22Rv1 (cell line): ENCODE results near the gene FNDC3A.
A peak's percentile ranks its signal among the peaks of the same experiment; 100 is the strongest.

Experiments
- H3K27ac ChIP-seq: fragments of 450-650 bp; 2 replicates; pipeline ENCODE4 v1.5.1; 2017
- ZFX ChIP-seq: fragments of 450-650 bp; IDR thresholded peaks from 2 replicates; pipeline ENCODE4 v1.6.1; 2017; ENCODE audit warnings: antibody characterized with exemption, borderline replicate concordance
- TF ChIP-seq, protein P1 (sequence below): fragments of 450-650 bp; IDR thresholded peaks from 2 replicates; pipeline ENCODE4 v1.5.1; 2017; ENCODE audit warnings: mild to moderate bottlenecking

The FNDC3A gene

DNA sequence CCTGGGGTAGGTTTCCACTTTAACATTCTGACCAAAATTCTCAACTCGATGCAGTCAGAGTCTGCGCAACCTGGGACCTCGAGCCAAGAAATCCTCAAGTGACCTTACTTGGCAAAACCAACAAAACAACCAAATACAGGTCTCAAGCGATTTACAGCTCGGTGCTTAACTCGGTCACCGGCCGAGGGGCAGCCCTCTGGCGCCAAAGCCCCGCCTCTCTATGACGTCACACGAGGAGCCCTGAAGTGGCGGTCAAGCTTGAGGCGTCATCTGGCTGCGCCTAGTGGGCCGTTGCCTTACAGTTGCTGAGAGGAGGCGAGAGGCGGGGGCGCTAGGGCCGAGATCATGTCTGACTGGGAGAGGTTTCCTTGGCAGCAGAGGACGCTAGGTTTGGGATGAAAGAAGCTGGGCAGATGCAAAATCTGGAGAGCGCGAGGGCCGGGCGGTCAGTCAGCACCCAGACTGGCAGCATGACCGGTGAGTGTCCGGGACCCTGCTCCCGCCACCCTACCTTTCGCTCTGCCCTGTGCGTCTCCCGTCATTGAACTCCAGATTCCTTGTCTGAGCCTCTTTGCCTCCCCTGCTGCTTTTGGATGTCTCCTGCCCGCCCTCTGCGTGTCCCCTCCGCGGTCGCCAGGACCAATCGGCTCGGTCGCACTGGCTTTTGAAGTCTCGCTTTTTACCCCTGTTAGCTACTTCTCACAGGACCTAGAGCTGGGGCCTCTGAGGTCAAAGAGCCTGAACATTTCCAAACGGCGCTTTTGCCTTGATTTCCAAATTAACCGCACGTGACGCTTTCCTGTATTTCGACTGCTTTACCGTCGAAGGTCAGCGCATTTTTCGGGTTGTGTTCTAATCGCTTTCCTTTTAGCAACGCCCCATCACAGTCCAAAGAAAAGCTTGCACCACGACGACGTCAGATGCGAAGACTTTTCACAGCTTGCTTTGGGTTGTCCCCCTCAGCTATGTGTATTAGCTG, 272.2 kb downstream of the FNDC3A start, which contains the start of gene CDADC1:
Gene CDADC1 (plus strand): TSS at position 283 of the 979 bp plus-strand sequence. CDS start 113 bp downstream, at position 396.
- TF ChIP-seq, protein P1, sequence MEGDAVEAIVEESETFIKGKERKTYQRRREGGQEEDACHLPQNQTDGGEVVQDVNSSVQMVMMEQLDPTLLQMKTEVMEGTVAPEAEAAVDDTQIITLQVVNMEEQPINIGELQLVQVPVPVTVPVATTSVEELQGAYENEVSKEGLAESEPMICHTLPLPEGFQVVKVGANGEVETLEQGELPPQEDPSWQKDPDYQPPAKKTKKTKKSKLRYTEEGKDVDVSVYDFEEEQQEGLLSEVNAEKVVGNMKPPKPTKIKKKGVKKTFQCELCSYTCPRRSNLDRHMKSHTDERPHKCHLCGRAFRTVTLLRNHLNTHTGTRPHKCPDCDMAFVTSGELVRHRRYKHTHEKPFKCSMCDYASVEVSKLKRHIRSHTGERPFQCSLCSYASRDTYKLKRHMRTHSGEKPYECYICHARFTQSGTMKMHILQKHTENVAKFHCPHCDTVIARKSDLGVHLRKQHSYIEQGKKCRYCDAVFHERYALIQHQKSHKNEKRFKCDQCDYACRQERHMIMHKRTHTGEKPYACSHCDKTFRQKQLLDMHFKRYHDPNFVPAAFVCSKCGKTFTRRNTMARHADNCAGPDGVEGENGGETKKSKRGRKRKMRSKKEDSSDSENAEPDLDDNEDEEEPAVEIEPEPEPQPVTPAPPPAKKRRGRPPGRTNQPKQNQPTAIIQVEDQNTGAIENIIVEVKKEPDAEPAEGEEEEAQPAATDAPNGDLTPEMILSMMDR = no peak
- TF ChIP-seq ZFX = no peak
- H3K27ac ChIP-seq = peak within 1 kb of the TSS; percentile 70

DNA sequence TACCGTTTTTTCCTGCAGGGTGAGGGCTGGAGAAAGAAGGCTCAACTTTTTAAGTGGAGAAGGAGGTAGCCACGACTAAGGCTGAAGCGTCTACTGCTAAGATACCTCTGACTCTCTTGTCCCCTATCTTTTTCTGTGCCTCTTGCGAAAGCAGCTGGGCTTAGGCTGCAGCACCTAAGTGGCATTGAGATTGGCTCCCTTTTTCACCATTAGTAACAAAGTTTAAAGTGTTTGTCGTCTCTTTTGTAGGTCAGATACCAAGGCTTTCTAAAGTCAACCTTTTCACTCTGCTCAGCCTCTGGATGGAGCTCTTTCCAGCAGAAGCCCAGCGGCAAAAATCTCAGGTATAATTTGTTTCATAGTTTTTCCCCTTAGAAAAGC, 272.9 kb downstream of the FNDC3A start:
- TF ChIP-seq ZFX = no peak
- TF ChIP-seq, protein P1 = peak; percentile 22; the same call in 1 of the 2 replicates
- H3K27ac ChIP-seq = peak overlapping the region; percentile 70

DNA sequence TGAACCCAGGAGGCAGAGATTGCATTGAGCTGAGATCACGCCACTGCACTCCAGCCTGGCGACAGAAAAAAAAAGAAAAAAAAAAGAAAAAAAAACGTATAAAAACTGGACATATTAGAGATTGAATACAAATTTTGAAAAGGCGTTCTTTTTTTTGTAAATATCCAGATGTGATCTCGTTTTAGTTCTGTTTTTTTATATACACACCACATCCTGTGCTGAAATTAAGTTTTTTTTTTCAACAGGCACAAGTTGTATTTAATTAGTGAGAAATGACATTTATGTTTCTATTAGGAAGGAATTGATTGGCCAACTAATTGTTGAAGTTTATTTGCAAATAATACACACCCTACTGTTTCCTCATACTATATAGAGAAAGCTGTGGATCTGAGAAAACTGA, 275.6 kb downstream of the FNDC3A start:
- TF ChIP-seq ZFX = no peak
- TF ChIP-seq, protein P1 = no peak
- no peak overlapping the region for H3K27ac ChIP-seq

DNA sequence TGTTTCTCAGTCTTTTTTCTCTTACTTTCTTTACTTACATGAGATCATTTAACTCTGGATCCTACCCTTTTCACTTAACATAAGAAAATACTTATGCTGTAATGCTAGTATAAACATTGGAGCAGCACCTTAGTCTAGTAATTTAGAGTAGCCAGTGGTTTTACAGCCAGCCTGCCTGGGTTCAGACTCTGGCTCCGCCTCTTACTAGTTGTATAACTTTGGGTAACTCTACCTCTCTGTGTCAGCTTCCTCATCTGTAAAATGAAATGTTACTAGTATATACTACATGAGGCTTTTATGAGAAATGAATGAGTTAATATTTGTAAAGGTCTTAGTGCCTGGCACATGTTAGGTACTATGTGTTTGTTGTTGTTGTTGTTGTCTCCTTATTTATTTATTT, 277.6 kb downstream of the FNDC3A start:
- TF ChIP-seq, protein P1 = no peak
- TF ChIP-seq ZFX = no peak
- no peak overlapping the region for H3K27ac ChIP-seq

DNA sequence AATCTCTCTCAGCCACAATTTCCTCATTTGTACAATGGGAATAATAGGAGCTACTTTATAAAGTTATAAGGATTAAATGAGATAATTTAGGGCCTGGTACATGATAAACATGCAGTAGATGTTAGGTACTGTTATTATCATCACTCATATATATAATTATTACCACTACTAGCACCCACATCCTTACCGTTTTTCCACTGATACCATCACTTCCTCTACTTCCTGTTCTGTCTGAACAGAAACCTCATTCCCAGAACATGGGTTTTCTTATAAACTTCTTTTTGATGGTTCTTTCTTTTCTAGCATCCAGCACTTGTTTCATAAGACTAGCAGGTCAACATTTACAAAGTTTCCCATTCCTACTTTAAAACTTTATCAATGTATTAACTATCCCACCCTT, 278.3 kb downstream of the FNDC3A start:
- TF ChIP-seq ZFX = no peak
- H3K27ac ChIP-seq = no peak overlapping the region

DNA sequence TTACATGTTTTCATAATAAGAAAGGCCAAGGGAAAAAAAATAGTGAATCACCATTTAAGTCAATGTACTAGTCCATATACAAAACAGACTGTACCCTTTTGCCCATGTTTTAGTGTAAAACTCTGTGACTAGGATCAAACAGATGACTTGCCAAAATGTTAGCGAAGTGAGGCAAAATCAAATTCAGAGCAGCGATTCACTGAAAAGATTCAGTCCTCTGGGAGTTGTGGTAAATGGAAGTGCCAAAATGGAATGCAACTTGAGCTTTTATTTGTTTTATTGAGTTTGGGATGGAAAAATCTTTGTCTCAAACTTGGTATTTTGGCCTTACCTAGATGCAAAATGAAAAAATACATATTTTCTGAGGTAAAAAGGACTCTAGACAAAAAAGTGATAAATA, 281.1 kb downstream of the FNDC3A start:
- H3K27ac ChIP-seq = no peak overlapping the region
- TF ChIP-seq, protein P1 = no peak
- no peak for TF ChIP-seq ZFX

DNA sequence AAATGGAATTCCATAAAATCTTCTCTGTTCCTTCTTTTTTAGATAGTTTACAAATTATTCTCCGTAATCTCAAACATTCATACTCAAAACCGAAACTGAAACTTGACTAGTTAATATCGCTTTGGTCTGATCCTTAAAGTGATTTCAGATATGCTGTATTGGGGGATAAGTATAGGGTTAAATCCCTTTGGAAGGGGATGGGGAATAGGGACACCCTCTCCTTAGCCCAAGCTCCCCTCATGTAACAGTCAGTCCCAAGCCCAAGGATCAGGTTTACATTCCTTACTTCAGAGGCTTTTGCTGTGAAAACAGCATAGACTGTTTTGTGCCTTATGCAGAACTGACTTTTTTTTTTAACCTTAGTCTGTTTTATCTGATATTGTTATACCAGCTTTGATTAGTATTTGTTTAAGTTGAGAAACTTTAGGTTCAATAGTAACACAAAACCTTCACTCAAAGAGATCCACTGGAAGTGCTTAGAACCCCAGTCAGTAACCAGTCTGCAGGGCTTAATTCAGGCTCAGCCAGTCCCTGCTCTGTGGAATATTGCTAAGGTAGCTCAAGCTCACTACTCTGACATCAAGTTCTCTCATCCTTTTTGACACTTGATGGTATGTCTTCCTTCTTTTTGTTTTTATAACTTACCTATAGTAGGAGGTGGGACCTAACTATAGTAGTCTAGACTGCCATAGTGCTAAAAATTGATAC, 282.5 kb downstream of the FNDC3A start:
- H3K27ac ChIP-seq = no peak overlapping the region
- no peak for TF ChIP-seq ZFX
- TF ChIP-seq, protein P1 = no peak
